Esophagus squamous epithelium (tissue), 5 donors: Measurements from ENCODE around the gene LOXHD1. TPM values are rescaled to one million over a fixed set of nuclear protein-coding genes. Genes with fewer than 3 reads are reported as not detected.

Experiments used
- DNase-seq: peaks from one replicate; lab custom pipeline; 2025; lab: John Stamatoyannopoulos, UW
- H3K27ac ChIP-seq, 4 donors: fragments of 200-600 bp; sonication (generic); one replicate each; pipeline ENCODE4 v1.5.1; 2016 to 2019; ENCODE audit warnings: mild to moderate bottlenecking in 1 of 4
- H3K27me3 ChIP-seq, 4 donors: fragments of 200-600 bp; sonication (generic); 1 replicate in 3 of 4; 2 replicates in 1 of 4; pipeline versions ENCODE4 v1.5.1 to v1.6.0; 2017 to 2021; ENCODE audit warnings: antibody characterized with exemption in 1 of 4
- H3K36me3 ChIP-seq, 3 donors: fragments of 200-600 bp; sonication (generic); one replicate each; pipeline ENCODE4 v1.5.1; 2016 to 2019
- H3K4me1 ChIP-seq, 3 donors: fragments of 200-600 bp; sonication (generic); one replicate each; pipeline ENCODE4 v1.5.1; 2017 to 2019
- H3K4me3 ChIP-seq, 4 donors: fragments of 200-600 bp; sonication (generic); 1 replicate in 3 of 4; 2 replicates in 1 of 4; pipeline ENCODE4 v1.5.1; 2016 to 2019; ENCODE audit warnings: mild to moderate bottlenecking in 2 of 4, moderate library complexity in 1 of 4
- H3K9me3 ChIP-seq, 3 donors: fragments of 200-600 bp; sonication (generic); one replicate each; pipeline ENCODE4 v1.5.1; 2016 to 2019
- CTCF ChIP-seq, 6 experiments: fragments of 450-650 bp in 4 of 6; fragments of 200-600 bp in 2 of 6; sonication (generic) in 2 of 6; IDR thresholded peaks; one replicate each; pipeline ENCODE4 v1.5.1; 2016 to 2019; ENCODE audit warnings: antibody characterized with exemption in 6 of 6, mild to moderate bottlenecking in 4 of 6, moderate library complexity in 4 of 6
- POLR2A ChIP-seq, 4 donors: fragments of 450-650 bp; IDR thresholded peaks; one replicate each; pipeline ENCODE4 v1.6.1; 2017; ENCODE audit warnings: antibody characterized with exemption in 4 of 4, mild to moderate bottlenecking in 4 of 4, moderate library complexity in 3 of 4
- WGBS, 2 donors: methylation state at CpG; one replicate each; pipeline ENCODE4 v1.1.5; 2018; 5-methylcytosine and 5-hydroxymethylcytosine counted together
- intact Hi-C: fragments of 100-400 bp; cut with DNase I; formaldehyde crosslinking; loops from one replicate; pipeline ENCODE4 v1.15.0; 2022
- total RNA-seq, 4 donors: library from RNA; depleted of rRNA; stranded (reverse); fragments of >200 nt; gene quantifications; one replicate each; pipeline ENCODE4 v1.1.0, GENCODE V29; 2016
- donor health status: DM: yes; HTN: yes; CAD: no.

LOXHD1 gene
- total RNA-seq, 4 donors from 2014 or later = 0.19 TPM; not detected in 3

DNA sequence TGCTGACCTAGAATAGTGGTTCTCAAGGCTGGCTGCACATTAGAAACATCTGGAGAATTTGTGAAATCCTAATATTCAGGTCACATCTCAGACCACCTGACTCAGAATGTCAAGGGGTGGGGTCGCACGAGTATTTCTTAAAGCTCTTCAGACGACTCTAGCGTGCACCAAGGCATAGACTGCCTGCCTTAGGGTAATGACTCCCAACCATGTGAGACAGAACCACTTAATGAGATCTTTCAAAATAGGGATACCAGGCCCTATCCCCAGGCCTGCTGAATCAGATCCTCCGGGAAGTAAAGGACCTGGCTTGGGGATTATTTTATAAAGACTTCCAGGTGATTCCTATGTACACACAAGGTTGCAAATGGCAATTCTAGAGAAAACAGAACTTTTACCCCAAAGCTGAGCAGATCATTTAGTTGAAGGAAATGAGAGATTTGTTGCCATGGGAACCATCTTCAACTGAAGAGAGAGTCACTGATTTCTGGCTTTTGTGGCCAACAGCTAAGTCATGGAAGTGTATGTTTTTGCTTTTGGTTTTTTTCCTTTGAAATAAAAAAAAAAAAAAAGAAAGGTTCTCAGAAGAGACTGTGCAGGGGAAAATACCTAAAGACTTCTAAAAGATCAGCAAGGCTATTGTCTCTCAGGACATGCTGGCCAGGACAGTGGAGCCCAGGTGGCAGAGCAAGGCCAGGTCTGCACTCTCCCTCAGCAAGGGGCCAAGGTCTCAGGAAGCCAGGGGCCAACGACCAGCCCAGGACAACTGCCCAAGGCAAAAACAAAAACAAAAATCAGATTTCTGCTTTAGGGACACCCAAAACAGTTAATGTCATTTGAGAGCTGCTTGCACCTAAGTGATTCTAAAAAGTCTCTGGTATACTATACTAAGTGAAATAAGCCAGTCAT is 15.3 kb upstream of the LOXHD1 start:
- 64 to 67% methylated on average over 5 to 6 of the region's 6 CpGs for WGBS, 2 donors
- no peak for TF ChIP-seq CTCF (IDR thresholded peaks at IDR 0.05)
- no peak for TF ChIP-seq POLR2A (IDR thresholded peaks at IDR 0.05)
- no peaks in the 10 kb centered on the region for H3K4me1 ChIP-seq
- no peak for DNase-seq
- no peak overlapping the region for H3K27ac ChIP-seq
- intact Hi-C loops = no loop called here
- no peaks in the 10 kb centered on the region for H3K36me3 ChIP-seq
- no peak overlapping the region for H3K4me3 ChIP-seq
- H3K9me3 ChIP-seq = no peaks in the 10 kb centered on the region
- peaks cover 0 to 35% (median 0%) of the 10 kb centered on the region in 4 donors for H3K27me3 ChIP-seq

GRCh38 chr18:46668694-46669093 is 11.7 kb upstream of the LOXHD1 start:
- no CpG with 5 or more reads among the region's 6 CpGs for WGBS, 2 donors
- no peak for DNase-seq
- intact Hi-C loops = no loop called here

GRCh38 chr18:46668135-46668534 is 11.1 kb upstream of the LOXHD1 start:
- peaks cover 0 to 15% (median 0%) of the 10 kb centered on the region in 4 donors for H3K27me3 ChIP-seq
- TF ChIP-seq POLR2A (IDR thresholded peaks at IDR 0.05) (no peak), CTCF (IDR thresholded peaks at IDR 0.05) (no peak)
- no peaks in the 10 kb centered on the region for H3K9me3 ChIP-seq
- H3K27ac ChIP-seq = no peak overlapping the region
- H3K4me3 ChIP-seq = no peak overlapping the region
- intact Hi-C loops = no loop called here
- H3K4me1 ChIP-seq = no peaks in the 10 kb centered on the region
- 79 to 80% methylated on average over 7 to 11 of the region's 11 CpGs for WGBS, 2 donors
- no peaks in the 10 kb centered on the region for H3K36me3 ChIP-seq
- DNase-seq = no peak

More at GRCh38 chr18:46668694-46669093, 11.7 kb upstream of the LOXHD1 start:
- TF ChIP-seq POLR2A (IDR thresholded peaks at IDR 0.05) (no peak), CTCF (IDR thresholded peaks at IDR 0.05) (no peak)
- no peak overlapping the region for H3K4me3 ChIP-seq
- no peaks in the 10 kb centered on the region for H3K4me1 ChIP-seq
- no peaks in the 10 kb centered on the region for H3K36me3 ChIP-seq
- no peaks in the 10 kb centered on the region for H3K9me3 ChIP-seq
- peaks cover 0 to 15% (median 0%) of the 10 kb centered on the region in 4 donors for H3K27me3 ChIP-seq
- H3K27ac ChIP-seq = no peak overlapping the region

DNA sequence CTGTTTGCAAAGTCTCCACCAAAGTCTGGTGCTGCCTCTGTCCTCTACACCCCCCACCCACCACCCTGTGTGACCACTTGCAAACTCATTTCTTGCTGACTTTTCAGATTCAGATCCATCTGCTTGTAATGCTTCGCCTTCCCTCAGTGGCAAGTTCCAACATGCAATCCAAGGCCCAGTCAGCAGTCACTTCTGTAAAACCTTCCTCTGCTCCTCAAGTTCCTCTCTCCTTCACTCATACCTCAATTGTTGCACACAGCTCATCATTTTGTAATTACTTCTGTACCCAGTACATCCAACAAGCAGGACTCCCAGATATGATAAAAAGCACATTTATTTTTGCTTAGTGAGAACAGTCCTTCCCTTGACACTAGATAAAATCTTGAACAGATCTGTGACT is 6.5 kb upstream of the LOXHD1 start:
- WGBS, 2 donors = 50 to 82% methylated on average over 1 of the region's 1 CpG
- peaks cover 0 to 4% (median 0%) of the 10 kb centered on the region in 4 donors for H3K27me3 ChIP-seq
- no peak for DNase-seq
- no peaks in the 10 kb centered on the region for H3K9me3 ChIP-seq
- H3K4me3 ChIP-seq = no peak overlapping the region
- TF ChIP-seq POLR2A (IDR thresholded peaks at IDR 0.05) (no peak), CTCF (IDR thresholded peaks at IDR 0.05) (no peak)
- no peaks in the 10 kb centered on the region for H3K36me3 ChIP-seq
- H3K27ac ChIP-seq = no peak overlapping the region
- no peaks in the 10 kb centered on the region for H3K4me1 ChIP-seq
- intact Hi-C loops = no loop called here
